ENCODE results near the gene SAPCD2. TPM values are rescaled to one million over a fixed set of nuclear protein-coding genes. Genes with fewer than 3 reads are reported as not detected.

Gene SAPCD2
- total RNA-seq, 1 donor: 5.2 TPM

DNA sequence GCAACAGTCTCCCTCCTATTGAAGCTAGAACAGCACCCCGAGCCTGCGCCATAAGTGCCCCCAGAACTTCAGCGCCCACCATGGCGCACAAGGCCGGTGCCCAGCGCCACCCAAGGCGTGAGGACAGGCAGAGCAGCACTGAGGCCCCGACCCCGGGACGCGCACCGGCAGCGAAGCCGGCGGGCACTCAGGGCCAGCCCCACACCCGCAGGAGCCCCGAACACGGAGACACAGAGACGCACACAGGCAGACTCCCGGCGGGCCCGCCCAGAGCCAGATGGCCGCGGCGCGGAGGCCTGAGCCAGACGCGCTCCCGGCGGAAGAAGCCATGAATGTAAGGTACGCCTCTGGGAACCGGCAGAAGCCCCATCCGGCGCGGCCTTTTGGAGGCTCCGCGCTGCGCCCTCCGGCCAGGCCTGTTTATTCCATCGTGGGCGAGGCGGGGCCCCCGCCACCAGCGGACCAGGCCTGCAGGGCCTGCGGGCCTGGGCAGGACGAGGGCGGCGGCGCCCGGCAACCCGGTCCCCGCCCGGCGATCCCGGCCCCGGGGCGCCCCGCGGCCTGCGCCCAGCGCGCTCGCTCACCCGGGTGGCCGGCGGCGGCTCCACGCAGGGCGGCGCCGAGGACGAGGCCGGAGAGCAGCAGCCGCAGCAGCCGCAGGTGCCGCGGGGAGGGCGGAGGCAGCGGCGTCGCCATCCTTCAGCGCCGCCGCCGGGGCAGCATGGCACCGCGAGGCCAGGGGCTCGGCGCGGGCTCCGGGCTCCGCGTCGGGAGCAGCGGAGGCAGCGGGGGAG, 24.9 kb downstream of the SAPCD2 start:
- H3K4me3 ChIP-seq (ENCODE audit: low read depth, low read length): peak overlapping the region; percentile 60
- TF ChIP-seq, protein P1, sequence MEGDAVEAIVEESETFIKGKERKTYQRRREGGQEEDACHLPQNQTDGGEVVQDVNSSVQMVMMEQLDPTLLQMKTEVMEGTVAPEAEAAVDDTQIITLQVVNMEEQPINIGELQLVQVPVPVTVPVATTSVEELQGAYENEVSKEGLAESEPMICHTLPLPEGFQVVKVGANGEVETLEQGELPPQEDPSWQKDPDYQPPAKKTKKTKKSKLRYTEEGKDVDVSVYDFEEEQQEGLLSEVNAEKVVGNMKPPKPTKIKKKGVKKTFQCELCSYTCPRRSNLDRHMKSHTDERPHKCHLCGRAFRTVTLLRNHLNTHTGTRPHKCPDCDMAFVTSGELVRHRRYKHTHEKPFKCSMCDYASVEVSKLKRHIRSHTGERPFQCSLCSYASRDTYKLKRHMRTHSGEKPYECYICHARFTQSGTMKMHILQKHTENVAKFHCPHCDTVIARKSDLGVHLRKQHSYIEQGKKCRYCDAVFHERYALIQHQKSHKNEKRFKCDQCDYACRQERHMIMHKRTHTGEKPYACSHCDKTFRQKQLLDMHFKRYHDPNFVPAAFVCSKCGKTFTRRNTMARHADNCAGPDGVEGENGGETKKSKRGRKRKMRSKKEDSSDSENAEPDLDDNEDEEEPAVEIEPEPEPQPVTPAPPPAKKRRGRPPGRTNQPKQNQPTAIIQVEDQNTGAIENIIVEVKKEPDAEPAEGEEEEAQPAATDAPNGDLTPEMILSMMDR (IDR thresholded peaks at IDR 0.05; ENCODE audit: insufficient read depth, low read depth, low read length): no peak
- peak; percentile 55 for DNase-seq (ENCODE audit: low read depth)

DNA sequence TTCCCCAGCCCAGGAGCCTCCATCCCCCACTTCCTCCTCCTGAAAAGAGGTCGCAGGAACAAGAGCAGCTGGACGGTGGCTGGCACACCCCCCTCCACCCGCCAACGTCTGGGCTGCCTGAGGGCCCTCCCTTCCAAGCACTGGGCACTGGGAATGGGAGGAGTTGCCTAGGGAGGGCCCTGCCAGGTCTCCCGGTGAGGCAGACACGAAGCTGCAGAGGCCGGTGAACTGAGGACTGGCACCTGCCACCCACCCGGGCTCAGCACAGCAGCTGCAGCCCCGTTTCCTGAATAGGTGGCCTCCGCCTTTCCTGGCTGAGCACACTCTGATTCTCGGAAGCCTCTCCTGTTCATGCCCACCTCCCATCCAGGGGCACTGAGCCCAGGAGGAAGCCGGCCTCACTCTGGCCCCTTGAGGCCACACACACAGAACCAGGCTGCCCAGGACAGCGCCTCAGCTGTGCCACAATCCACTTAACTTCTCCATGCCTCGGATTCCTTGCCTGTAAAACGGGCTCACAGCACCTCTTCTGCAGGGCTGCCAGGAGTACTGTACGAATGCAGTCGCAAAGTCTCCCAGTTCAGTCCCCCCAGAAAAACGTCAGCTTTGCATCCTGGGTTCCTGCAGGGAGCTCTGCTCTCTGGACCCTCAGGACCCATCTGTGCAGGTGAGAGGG, 25.7 kb downstream of the SAPCD2 start:
- TF ChIP-seq, protein P1 (IDR thresholded peaks at IDR 0.05; ENCODE audit: insufficient read depth, low read depth, low read length): no peak
- H3K4me3 ChIP-seq (ENCODE audit: low read depth, low read length): peak overlapping the region; percentile 54
- DNase-seq (ENCODE audit: low read depth): no peak

DNA sequence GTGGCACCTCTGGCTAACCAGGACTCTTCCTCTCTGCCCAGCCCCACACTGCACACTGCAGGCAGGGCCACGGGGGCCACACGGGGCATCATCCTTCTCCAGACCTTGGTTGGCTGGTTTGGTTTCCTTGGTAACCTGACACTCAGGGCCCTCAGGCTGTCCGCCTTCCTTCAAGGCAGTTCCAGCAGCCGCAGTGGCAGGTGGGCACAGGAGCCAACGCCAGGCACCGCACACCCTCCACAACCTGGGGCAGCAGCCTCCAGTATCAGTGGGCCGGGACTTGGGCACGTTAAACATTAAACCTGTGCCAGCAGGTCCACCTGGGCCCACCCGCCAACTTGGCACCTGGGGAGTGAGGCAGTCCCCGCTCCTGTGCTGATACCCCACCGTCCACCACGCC, 26.3 kb downstream of the SAPCD2 start:
- no peak overlapping the region for H3K4me3 ChIP-seq (ENCODE audit: low read depth, low read length)
- TF ChIP-seq, protein P1 (IDR thresholded peaks at IDR 0.05; ENCODE audit: insufficient read depth, low read depth, low read length): no peak

DNA sequence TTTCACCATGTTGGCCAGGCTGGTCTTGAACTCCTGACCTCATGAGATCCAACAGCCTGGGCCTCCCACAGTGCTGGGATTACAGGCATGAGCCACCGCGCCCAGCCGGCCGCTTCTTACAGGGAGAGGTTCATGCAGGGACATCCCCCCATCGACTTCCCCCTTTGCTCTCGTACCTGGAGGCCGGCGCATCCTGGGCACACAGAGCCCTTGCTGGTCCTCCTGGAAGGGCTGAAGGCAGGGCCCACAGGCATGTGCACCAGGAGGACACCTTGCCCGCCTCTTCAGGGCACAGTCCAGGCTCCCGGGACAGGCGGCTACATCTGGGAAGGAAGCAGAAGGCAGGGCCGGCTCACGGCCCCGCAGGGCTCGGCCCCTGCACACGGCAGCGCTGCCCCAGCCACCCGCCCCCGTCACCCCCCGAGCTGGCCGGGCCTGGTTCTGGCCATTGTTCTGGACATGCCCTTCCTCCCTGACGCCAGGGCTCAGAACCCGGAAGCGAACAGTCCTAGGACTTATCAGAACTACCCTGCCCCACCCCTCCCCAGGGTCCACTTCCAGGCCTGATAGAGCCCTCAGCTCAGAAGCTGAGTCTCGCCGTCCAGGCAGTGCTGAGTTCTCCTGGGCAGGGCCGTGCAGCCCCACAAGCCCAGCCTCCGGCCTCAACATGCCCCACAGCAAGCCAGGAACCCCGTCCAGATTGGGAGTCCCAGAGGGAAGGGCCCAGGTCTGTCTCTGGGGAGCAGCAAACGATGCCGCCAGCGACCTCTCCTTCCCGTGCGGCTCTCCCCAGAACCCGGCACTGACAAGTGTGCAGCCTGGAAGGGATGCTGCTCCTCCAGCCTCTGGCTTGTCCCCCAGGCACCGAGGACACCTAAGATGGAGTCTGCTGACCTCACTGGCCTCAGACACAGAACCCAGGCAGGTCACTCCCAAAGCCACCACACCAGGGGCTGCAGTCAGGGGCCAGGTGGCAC, 27.3 kb downstream of the SAPCD2 start:
- TF ChIP-seq, protein P1 (IDR thresholded peaks at IDR 0.05; ENCODE audit: insufficient read depth, low read depth, low read length): no peak
- no peak overlapping the region for H3K4me3 ChIP-seq (ENCODE audit: low read depth, low read length)
- DNase-seq (ENCODE audit: low read depth): no peak

More for the DNA sequence above, 26.3 kb downstream of the SAPCD2 start:
- DNase-seq (ENCODE audit: low read depth): no peak

DNA sequence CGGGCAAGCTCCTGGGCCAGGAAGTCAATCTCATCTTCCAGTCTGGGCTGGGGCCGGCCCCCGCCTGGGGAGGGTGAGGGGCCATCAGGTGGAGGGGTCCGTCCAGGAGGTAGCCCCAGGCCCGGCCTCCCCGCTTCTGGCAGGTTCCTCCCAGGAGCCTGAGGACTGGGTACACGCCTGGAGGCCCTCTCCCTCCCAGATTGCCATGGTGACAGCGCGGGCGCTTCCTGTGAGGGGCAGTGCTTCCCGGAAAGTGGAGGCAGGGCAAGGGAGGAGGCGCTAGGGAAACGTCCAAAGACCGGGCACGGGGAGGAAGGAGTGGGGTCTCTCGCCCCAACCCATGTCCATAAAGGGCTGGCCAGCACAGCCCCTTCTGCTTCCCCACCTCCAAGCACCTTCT, 29.2 kb downstream of the SAPCD2 start:
- no peak for DNase-seq (ENCODE audit: low read depth)
- no peak overlapping the region for H3K4me3 ChIP-seq (ENCODE audit: low read depth, low read length)
- TF ChIP-seq, protein P1 (IDR thresholded peaks at IDR 0.05; ENCODE audit: insufficient read depth, low read depth, low read length): no peak

DNA sequence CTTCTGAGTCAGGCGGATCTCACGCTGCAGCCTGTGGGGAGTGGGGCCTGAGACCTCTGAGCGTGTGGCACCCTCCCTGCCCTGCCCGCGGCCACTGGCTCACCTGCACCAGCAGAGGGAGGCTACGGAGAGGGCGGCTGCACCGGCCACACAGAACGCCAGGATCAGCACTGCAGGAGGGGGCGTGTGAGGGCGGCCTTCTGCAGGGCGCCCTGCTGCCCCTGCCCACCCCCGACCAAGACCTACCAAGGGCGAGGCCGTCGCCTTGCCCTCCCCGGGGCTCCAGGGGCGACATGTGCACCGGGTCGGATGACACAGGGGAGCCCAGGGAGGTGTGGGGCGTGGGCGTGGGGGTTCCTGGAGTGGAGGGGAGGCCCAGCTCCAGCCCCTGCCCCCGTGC, 29.8 kb downstream of the SAPCD2 start:
- no peak overlapping the region for H3K4me3 ChIP-seq (ENCODE audit: low read depth, low read length)
- TF ChIP-seq, protein P1 (IDR thresholded peaks at IDR 0.05; ENCODE audit: insufficient read depth, low read depth, low read length): no peak
- DNase-seq (ENCODE audit: low read depth): no peak

All from fibroblast of villous mesenchyme (primary cell).